Measurements from ENCODE around the gene FGD3. TPM values are rescaled to one million over a fixed set of nuclear protein-coding genes. Genes with fewer than 3 reads are reported as not detected.

FGD3 gene
- polyA plus RNA-seq, 2 of the 4 experiments (the other 2 are of a cell fraction): 0.18 to 0.23 TPM

- 58% methylated on average over 10 of the region's 12 CpGs for WGBS (ENCODE audit: missing lambda C conversion rate)
- no peak overlapping the region for H3K4me3 ChIP-seq
- no peak overlapping the region for H3K27ac ChIP-seq
- CTCF ChIA-PET: interaction anchor here (1.4 kb wide), 1 partner anchor 12 kb away, joined by 3 read pairs; no protein-coding TSS in a partner anchor
- no peak for FAIRE-seq
- no peak; a peak in 1 of 6 replicates for ATAC-seq
- no peaks in the 10 kb centered on the region for H3K9me3 ChIP-seq
- no peak for DNase-seq (ENCODE audit: low read depth in 1 of 2, low spot score in 1 of 2)
- TF ChIP-seq RCOR1 (IDR thresholded peaks at IDR 0.05; ENCODE audit: low read depth, low read length) (no peak), PHF8 (IDR thresholded peaks at IDR 0.05; ENCODE audit: borderline replicate concordance, low read depth) (no peak), HES2 (IDR thresholded peaks at IDR 0.05) (no peak), EHMT2 (IDR thresholded peaks at IDR 0.05; ENCODE audit: low read depth) (no peak), BCL3 (IDR thresholded peaks at IDR 0.05) (no peak), ZSCAN20 (CRISPR knock-in tag; IDR thresholded peaks at IDR 0.05) (no peak), HEYL (CRISPR knock-in tag; IDR thresholded peaks at IDR 0.05) (no peak), CBX8 (IDR thresholded peaks at IDR 0.05) (no peak), CBX2 (IDR thresholded peaks at IDR 0.05; ENCODE audit: borderline replicate concordance, low read depth) (no peak)
- H3K4me2 ChIP-seq: no peak overlapping the region
- POLR2A ChIA-PET: no interaction called here
- H3K4me1 ChIP-seq: no peaks in the 10 kb centered on the region
Measured at GRCh38 chr9:93032545-93032944, 85.2 kb downstream of the FGD3 start.

GRCh38 chr9:93033531-93033930 is 86.2 kb downstream of the FGD3 start:
- Histone ChIP-seq H3K27ac (no peak overlapping the region), H3K4me3 (no peak overlapping the region), H3K9me3 (no peaks in the 10 kb centered on the region), H3K4me2 (no peak overlapping the region), H3K4me1 (no peaks in the 10 kb centered on the region)
- no peak for DNase-seq (ENCODE audit: low read depth in 1 of 2, low spot score in 1 of 2)
- POLR2A ChIA-PET: no interaction called here
- WGBS (ENCODE audit: missing lambda C conversion rate): 51% methylated on average over 6 of the region's 6 CpGs
- FAIRE-seq: no peak
- CTCF ChIA-PET: interaction anchor here (0.8 to 1.0 kb wide), 2 partner anchors 10 to 75 kb away, joined by 3 read pairs; no protein-coding TSS in a partner anchor
- TF ChIP-seq RFX5 (IDR thresholded peaks at IDR 0.05) (no peak), ZNF302 (CRISPR knock-in tag; IDR thresholded peaks at IDR 0.05) (no peak), FOXS1 (CRISPR knock-in tag; IDR thresholded peaks at IDR 0.05) (no peak), ELK1 (IDR thresholded peaks at IDR 0.05; ENCODE audit: low read depth, low read length) (no peak), CHD4 (IDR thresholded peaks at IDR 0.05; ENCODE audit: borderline replicate concordance) (no peak), ZSCAN20 (CRISPR knock-in tag; IDR thresholded peaks at IDR 0.05) (no peak), CBX2 (IDR thresholded peaks at IDR 0.05; ENCODE audit: borderline replicate concordance, low read depth) (no peak), CBX8 (IDR thresholded peaks at IDR 0.05) (no peak), RAD21 (conservative IDR thresholded peaks at IDR 0.05 in 1 of 2, IDR thresholded peaks at IDR 0.05 in 1 of 2) (no peak), ZC3H11A (IDR thresholded peaks at IDR 0.05) (no peak), BCL3 (IDR thresholded peaks at IDR 0.05) (no peak), SREBF2 (IDR thresholded peaks at IDR 0.05) (no peak), EHMT2 (IDR thresholded peaks at IDR 0.05; ENCODE audit: low read depth) (no peak), CEBPB (IDR thresholded peaks at IDR 0.05) (no peak)
- TF ChIP-seq, protein P1, sequence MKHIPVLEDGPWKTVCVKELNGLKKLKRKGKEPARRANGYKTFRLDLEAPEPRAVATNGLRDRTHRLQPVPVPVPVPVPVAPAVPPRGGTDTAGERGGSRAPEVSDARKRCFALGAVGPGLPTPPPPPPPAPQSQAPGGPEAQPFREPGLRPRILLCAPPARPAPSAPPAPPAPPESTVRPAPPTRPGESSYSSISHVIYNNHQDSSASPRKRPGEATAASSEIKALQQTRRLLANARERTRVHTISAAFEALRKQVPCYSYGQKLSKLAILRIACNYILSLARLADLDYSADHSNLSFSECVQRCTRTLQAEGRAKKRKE (CRISPR knock-in tag; IDR thresholded peaks at IDR 0.05; ENCODE audit: low read depth): no peak
- TF ChIP-seq, protein P2, sequence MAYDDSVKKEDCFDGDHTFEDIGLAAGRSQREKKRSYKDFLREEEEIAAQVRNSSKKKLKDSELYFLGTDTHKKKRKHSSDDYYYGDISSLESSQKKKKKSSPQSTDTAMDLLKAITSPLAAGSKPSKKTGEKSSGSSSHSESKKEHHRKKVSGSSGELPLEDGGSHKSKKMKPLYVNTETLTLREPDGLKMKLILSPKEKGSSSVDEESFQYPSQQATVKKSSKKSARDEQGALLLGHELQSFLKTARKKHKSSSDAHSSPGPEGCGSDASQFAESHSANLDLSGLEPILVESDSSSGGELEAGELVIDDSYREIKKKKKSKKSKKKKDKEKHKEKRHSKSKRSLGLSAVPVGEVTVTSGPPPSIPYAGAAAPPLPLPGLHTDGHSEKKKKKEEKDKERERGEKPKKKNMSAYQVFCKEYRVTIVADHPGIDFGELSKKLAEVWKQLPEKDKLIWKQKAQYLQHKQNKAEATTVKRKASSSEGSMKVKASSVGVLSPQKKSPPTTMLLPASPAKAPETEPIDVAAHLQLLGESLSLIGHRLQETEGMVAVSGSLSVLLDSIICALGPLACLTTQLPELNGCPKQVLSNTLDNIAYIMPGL (CRISPR knock-in tag; IDR thresholded peaks at IDR 0.05; ENCODE audit: borderline replicate concordance): no peak
- TF ChIP-seq, protein P3, sequence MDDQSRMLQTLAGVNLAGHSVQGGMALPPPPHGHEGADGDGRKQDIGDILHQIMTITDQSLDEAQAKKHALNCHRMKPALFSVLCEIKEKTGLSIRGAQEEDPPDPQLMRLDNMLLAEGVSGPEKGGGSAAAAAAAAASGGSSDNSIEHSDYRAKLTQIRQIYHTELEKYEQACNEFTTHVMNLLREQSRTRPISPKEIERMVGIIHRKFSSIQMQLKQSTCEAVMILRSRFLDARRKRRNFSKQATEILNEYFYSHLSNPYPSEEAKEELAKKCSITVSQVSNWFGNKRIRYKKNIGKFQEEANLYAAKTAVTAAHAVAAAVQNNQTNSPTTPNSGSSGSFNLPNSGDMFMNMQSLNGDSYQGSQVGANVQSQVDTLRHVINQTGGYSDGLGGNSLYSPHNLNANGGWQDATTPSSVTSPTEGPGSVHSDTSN (IDR thresholded peaks at IDR 0.05): no peak
- ATAC-seq: no peak

All from A549 (cell line).